ENCODE measurements around the gene SARM1. TPM values are rescaled to one million over a fixed set of nuclear protein-coding genes. Genes with fewer than 3 reads are reported as not detected.

Gene SARM1
- total and polyA plus RNA-seq, 9 of the 15 experiments (the other 6 are each of a cell fraction or from before 2014, with no cell fraction given) = 0.04 to 0.55 (median 0.11) TPM; not detected in 2

DNA sequence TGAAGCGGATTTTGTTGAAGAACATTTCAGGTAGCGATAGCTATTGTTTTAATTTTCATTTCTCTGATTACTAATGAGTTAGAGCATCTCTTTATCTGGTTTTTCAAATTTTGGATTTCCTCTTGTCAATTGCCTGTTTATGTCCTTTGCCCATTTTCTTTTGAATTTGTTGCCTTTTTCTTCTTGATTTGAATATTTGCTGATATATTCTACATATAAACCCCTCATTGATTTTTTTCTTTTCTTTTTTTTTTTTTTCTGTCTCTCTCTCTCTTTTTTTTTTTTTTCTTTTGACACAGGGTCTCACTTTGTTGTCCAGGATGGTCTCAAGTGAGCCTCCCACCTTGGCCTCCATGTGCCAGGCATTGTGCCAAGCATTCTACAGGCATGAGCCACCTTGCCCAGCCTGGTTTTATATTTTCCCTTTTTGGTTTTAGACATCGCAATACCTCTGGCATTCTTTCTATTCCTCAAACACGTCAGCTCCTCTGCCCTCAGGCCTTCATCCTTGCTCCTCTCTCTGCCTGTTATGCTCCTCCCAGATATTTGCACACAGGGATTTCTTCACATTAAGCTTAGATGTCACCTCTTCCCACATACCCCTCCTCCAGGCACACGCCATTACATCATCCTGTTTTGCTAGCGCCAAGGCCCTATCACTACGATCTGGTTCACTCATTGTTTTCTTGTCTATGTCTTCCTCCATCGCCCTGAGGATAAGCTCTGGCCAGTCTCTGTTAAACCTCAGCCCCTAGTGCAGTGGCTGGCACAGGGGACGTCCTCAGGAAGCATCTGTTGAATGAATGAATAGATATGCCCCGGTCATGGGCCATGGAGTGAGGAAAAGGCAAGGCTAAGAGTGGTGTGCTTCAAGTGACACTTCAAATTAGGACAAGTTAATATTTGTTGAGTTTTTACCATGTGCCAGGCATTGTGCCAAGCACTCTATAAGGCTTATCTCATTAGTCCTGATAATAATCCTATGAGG lies 8.6 kb downstream of the SARM1 start (continued):
- TF ChIP-seq, protein P1, sequence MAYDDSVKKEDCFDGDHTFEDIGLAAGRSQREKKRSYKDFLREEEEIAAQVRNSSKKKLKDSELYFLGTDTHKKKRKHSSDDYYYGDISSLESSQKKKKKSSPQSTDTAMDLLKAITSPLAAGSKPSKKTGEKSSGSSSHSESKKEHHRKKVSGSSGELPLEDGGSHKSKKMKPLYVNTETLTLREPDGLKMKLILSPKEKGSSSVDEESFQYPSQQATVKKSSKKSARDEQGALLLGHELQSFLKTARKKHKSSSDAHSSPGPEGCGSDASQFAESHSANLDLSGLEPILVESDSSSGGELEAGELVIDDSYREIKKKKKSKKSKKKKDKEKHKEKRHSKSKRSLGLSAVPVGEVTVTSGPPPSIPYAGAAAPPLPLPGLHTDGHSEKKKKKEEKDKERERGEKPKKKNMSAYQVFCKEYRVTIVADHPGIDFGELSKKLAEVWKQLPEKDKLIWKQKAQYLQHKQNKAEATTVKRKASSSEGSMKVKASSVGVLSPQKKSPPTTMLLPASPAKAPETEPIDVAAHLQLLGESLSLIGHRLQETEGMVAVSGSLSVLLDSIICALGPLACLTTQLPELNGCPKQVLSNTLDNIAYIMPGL (CRISPR knock-in tag; IDR thresholded peaks at IDR 0.05) = no peak
- TF ChIP-seq RB1 (IDR thresholded peaks at IDR 0.05; ENCODE audit: low read depth) (no peak), PRMT5 (CRISPR knock-in tag; IDR thresholded peaks at IDR 0.05) (no peak), HNRNPL (IDR thresholded peaks at IDR 0.05; ENCODE audit: low read depth, low read length) (no peak), PCBP2 (IDR thresholded peaks at IDR 0.05; ENCODE audit: low read depth, low read length, poor library complexity, severe bottlenecking) (no peak), CTBP1 (IDR thresholded peaks at IDR 0.05; ENCODE audit: borderline replicate concordance) (peak; percentile 56; the same call in 1 of the 2 replicates), FOXA1 (IDR thresholded peaks at IDR 0.05; ENCODE audit: borderline replicate concordance) (no peak), SIN3B (IDR thresholded peaks at IDR 0.05; ENCODE audit: low read depth) (no peak), PTBP1 (IDR thresholded peaks at IDR 0.05; ENCODE audit: low read depth, low read length) (no peak), OTX1 (CRISPR knock-in tag; IDR thresholded peaks at IDR 0.05) (no peak), C11orf30 (IDR thresholded peaks at IDR 0.05; ENCODE audit: low read depth) (no peak), SRSF1 (IDR thresholded peaks at IDR 0.05; ENCODE audit: low read depth, low read length) (no peak), ZNF583 (CRISPR knock-in tag; IDR thresholded peaks at IDR 0.05) (no peak), ZNF699 (CRISPR knock-in tag; IDR thresholded peaks at IDR 0.05; ENCODE audit: insufficient replicate concordance) (no peak), ZNF436 (CRISPR knock-in tag; IDR thresholded peaks at IDR 0.05) (no peak), CREB1 (IDR thresholded peaks at IDR 0.05) (no peak), CREB1 (CRISPR knock-in tag; IDR thresholded peaks at IDR 0.05) (no peak), ZFPM2 (CRISPR knock-in tag; IDR thresholded peaks at IDR 0.05) (no peak), ZNF146 (CRISPR knock-in tag; IDR thresholded peaks at IDR 0.05; ENCODE audit: unreplicated experiment) (no peak)
- TF ChIP-seq, protein P2, sequence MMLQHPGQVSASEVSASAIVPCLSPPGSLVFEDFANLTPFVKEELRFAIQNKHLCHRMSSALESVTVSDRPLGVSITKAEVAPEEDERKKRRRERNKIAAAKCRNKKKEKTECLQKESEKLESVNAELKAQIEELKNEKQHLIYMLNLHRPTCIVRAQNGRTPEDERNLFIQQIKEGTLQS (IDR thresholded peaks at IDR 0.05) = peak; percentile 85
- TF ChIP-seq, protein P2 (CRISPR knock-in tag; conservative IDR thresholded peaks at IDR 0.05) = no peak
- TF ChIP-seq, protein P3, sequence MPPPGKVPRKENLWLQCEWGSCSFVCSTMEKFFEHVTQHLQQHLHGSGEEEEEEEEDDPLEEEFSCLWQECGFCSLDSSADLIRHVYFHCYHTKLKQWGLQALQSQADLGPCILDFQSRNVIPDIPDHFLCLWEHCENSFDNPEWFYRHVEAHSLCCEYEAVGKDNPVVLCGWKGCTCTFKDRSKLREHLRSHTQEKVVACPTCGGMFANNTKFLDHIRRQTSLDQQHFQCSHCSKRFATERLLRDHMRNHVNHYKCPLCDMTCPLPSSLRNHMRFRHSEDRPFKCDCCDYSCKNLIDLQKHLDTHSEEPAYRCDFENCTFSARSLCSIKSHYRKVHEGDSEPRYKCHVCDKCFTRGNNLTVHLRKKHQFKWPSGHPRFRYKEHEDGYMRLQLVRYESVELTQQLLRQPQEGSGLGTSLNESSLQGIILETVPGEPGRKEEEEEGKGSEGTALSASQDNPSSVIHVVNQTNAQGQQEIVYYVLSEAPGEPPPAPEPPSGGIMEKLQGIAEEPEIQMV (tag; conservative IDR thresholded peaks at IDR 0.05; ENCODE audit: low read depth) = no peak
- TF ChIP-seq, protein P4, sequence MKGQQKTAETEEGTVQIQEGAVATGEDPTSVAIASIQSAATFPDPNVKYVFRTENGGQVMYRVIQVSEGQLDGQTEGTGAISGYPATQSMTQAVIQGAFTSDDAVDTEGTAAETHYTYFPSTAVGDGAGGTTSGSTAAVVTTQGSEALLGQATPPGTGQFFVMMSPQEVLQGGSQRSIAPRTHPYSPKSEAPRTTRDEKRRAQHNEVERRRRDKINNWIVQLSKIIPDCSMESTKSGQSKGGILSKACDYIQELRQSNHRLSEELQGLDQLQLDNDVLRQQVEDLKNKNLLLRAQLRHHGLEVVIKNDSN (CRISPR knock-in tag; IDR thresholded peaks at IDR 0.05) = no peak
- TF ChIP-seq, protein P5, sequence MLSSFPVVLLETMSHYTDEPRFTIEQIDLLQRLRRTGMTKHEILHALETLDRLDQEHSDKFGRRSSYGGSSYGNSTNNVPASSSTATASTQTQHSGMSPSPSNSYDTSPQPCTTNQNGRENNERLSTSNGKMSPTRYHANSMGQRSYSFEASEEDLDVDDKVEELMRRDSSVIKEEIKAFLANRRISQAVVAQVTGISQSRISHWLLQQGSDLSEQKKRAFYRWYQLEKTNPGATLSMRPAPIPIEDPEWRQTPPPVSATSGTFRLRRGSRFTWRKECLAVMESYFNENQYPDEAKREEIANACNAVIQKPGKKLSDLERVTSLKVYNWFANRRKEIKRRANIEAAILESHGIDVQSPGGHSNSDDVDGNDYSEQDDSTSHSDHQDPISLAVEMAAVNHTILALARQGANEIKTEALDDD (IDR thresholded peaks at IDR 0.05) = no peak

Measured in K562 (cell line).